HFFc6 (cell line): Measurements from ENCODE around the gene MT1X. TPM values are rescaled to one million over a fixed set of nuclear protein-coding genes. Genes with fewer than 3 reads are reported as not detected.

Experiments used
- DNase-seq: peaks from one replicate; pipeline ENCODE4 v3.0.0-alpha.2; 2018
- H3K27ac Mint-ChIP-seq: 2 replicates; pipeline ENCODE4 v1.8.0; 2020; ENCODE audit warnings: mild to moderate bottlenecking, mixed read lengths
- H3K27me3 Mint-ChIP-seq: 2 replicates; pipeline ENCODE4 v1.8.0; 2021; ENCODE audit warnings: mild to moderate bottlenecking, moderate library complexity, mixed read lengths; ENCODE audit not compliant: insufficient read depth
- H3K36me3 Mint-ChIP-seq: 2 replicates; pipeline ENCODE4 v1.8.0; 2021; ENCODE audit warnings: low read depth, mixed read lengths
- H3K4me1 Mint-ChIP-seq: 2 replicates; pipeline ENCODE4 v1.8.0; 2020; ENCODE audit warnings: low read depth, mixed read lengths
- H3K4me3 Mint-ChIP-seq: 2 replicates; pipeline ENCODE4 v1.8.0; 2020; ENCODE audit warnings: mild to moderate bottlenecking, moderate library complexity, mixed read lengths
- H3K9me3 Mint-ChIP-seq: 2 replicates; pipeline ENCODE4 v1.8.0; 2020; ENCODE audit warnings: mild to moderate bottlenecking, mixed read lengths
- total RNA-seq, 6 experiments: library from RNA; stranded (reverse); fragmentation: NEBNext Ultra II Directional; extraction: Animal tissue kit (Norgen Biotek cat#: 25700); gene quantifications; 2 replicates in 1 of 6; 3 replicates in 5 of 6; pipeline ENCODE4 v1.2.3, GENCODE V29; 2021
- TF ChIP-seq, protein P1 (sequence below): fragments of 200-600 bp; sonication (generic); IDR thresholded peaks from 2 replicates; pipeline ENCODE4 v1.5.0; 2021; ENCODE audit warnings: antibody characterized with exemption, mild to moderate bottlenecking

MT1X gene
- total RNA-seq, 6 experiments from 2014 or later = 28.0 to 38.7 (median 33.3) TPM

DNA sequence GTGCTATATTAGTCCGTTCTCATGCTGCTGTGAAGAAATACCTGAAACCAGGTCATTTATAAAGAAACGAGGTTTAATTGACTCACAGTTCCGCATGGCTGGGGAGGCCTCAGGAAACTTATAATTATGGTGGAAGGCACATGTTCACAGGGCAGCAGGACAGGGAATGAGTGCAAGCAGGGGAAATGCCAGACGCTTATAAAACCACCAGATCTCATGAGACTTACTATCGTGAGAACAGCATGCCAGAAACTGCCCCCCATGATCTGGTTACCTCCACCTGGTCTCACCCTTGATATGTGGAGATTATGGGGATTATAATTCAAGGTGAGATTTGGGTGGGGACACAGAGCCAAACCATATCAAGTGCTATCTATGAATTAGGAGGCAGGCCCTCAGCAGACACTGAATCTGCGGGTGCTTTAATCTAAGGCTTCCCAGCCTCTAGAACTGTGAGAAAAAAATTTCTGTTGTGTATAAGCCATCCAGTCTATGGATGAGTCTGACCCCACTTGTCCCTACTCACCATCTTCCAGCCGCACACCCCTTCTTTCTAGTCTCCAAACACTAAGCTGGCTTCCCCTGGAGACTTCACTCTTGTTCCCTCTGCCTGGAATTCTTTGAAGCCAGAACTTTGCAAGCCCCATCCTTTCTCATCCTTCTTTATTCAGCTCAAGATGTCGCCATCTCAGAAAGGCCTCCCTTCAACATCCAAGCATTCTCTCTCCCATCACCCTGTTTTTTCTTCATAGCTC lies 46.9 kb downstream of the MT1X start:
- Mint-ChIP-seq H3K27me3 (peaks cover 3% of the 10 kb centered on the region; the same call in 1 of the 2 replicates), H3K27ac (peak overlapping the region; percentile 89), H3K9me3 (no peaks in the 10 kb centered on the region), H3K36me3 (no peaks in the 10 kb centered on the region), H3K4me3 (no peak overlapping the region; the same call in 1 of the 2 replicates), H3K4me1 (peaks cover 14% of the 10 kb centered on the region)
- DNase-seq = no peak
- TF ChIP-seq, protein P1, sequence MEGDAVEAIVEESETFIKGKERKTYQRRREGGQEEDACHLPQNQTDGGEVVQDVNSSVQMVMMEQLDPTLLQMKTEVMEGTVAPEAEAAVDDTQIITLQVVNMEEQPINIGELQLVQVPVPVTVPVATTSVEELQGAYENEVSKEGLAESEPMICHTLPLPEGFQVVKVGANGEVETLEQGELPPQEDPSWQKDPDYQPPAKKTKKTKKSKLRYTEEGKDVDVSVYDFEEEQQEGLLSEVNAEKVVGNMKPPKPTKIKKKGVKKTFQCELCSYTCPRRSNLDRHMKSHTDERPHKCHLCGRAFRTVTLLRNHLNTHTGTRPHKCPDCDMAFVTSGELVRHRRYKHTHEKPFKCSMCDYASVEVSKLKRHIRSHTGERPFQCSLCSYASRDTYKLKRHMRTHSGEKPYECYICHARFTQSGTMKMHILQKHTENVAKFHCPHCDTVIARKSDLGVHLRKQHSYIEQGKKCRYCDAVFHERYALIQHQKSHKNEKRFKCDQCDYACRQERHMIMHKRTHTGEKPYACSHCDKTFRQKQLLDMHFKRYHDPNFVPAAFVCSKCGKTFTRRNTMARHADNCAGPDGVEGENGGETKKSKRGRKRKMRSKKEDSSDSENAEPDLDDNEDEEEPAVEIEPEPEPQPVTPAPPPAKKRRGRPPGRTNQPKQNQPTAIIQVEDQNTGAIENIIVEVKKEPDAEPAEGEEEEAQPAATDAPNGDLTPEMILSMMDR = no peak

DNA sequence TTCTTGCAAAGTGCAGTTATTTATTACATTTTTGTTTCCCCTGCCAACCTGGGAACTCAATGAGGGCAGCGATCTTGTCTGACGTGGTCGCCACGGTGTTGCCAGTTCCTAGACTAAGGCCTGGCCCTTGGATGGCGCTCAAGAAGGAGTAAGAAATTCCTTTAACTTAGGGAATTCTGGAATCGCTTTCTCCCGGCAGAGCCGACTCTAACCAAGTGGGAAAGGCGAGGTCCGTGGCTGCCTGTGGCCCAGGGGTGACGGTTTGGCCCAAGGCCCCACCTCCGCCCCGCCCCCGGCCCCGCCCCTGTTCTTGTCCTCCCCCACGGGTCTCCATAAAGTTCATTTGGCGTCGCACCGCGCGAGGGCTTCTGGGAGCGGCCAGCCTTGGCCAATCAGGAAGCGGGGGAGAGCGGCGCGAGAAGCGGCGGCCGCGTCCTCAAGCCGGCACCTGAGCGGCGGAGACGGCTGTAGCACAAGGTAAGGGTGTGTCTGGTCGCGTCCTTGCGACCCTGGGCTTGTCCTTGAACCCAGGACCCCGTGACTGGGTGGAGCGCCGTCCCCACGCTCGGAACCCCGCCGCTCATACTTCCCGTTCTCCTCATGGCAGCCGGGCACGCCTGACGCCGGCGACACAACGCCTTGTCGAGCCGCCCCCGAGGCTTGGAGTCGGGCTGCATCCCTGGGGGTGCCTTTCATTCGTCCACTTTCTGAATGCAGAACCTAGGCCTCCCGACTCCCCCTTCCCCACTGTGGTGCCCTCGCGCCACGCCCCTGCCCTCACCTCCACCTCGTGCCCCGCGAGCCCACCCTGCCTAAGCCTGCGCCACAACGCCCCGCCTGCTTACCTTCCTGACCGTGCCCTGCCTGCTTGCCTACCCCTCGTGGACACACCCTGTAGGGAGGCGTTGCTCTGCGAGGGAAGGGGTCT lies 47.7 kb downstream of the MT1X start, which contains the start of gene NUP93:
NUP93 (plus strand) TSS at position 395 of the 928 bp plus-strand sequence. CDS start 18,119 bp downstream, outside the sequence.
- Mint-ChIP-seq H3K36me3 (no peaks in the 10 kb centered on the region), H3K27ac (peak within 1 kb of the TSS; percentile 89), H3K9me3 (no peaks in the 10 kb centered on the region), H3K4me3 (no peak within 1 kb of the TSS; the same call in 1 of the 2 replicates), H3K4me1 (peaks cover 14% of the 10 kb centered on the region), H3K27me3 (no peaks in the 10 kb centered on the region)
- peak; percentile 85 for DNase-seq
- TF ChIP-seq, protein P1 = no peak

DNA sequence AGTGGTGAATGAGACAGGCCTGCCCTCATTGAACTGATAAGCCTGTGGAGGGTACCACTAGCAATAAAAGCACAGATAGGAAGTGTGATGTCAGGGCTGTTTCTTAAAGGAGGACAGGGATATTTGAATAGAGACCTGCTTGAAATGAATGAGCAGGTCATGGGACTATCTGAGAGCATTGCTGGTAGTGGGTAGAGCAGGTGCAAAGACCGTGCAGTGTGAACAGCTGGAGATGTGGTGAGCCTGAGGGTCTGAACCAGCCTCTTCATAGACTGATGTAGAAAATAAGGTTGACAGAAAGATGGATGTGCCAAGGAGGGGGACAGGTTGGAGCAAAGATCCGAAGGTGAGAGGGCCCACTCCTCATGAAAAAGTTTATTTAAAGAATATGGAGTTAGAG lies 50.1 kb downstream of the MT1X start:
- Mint-ChIP-seq H3K9me3 (no peaks in the 10 kb centered on the region), H3K27me3 (no peaks in the 10 kb centered on the region), H3K36me3 (no peaks in the 10 kb centered on the region), H3K4me3 (no peak overlapping the region), H3K27ac (no peak overlapping the region), H3K4me1 (peaks cover 26% of the 10 kb centered on the region)
- TF ChIP-seq, protein P1 = no peak
- DNase-seq = no peak

DNA sequence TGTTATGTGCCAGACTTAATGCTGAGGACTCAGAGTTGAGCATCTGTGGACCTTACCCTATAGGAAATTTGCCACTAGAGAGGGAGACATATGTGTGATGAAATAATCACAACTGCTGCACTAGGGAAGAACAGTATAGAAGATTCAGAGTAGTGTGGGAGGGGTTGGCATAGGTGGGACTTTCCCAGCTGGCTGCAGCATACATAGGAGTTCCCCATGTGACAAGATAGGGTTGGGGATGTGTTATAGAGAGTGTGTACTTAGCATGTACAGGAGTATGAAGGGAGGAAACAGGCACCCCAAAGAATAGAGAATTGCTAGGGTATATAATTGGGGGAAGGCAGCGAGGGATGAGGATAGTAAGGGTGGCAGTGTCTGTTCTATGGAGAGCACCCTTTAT lies 50.6 kb downstream of the MT1X start:
- H3K27me3 Mint-ChIP-seq = no peaks in the 10 kb centered on the region
- H3K27ac Mint-ChIP-seq = no peak overlapping the region
- no peak overlapping the region for H3K4me3 Mint-ChIP-seq
- peaks cover 30% of the 10 kb centered on the region for H3K4me1 Mint-ChIP-seq
- H3K36me3 Mint-ChIP-seq = no peaks in the 10 kb centered on the region
- no peak for DNase-seq
- H3K9me3 Mint-ChIP-seq = no peaks in the 10 kb centered on the region
- TF ChIP-seq, protein P1 = no peak

Other genes with a start within 250 kb of the MT1X start
- gene NUDT21, start 231.1 kb upstream of the MT1X start, total RNA-seq = 100 to 1,000 TPM; 114 to 150 (median 138) TPM
- gene OGFOD1, start 230.9 kb upstream of the MT1X start, total RNA-seq = 10 to 100 TPM; 62.8 to 77.0 (median 74.3) TPM
- 10 to 100 TPM; 26.2 to 33.3 (median 29.5) TPM for gene BBS2, start 162.4 kb upstream of the MT1X start, total RNA-seq
- gene MT4, start 117.4 kb upstream of the MT1X start, total RNA-seq = not detected
- gene MT3, start 92.9 kb upstream of the MT1X start, total RNA-seq = not detected
- 1,000 to 10,000 TPM in 3 of 6 experiments, 100 to 1,000 TPM in 3; 623 to 1,524 (median 1,044) TPM for gene MT2A, start 73.9 kb upstream of the MT1X start, total RNA-seq
- 100 to 1,000 TPM; 192 to 469 (median 458) TPM for gene MT1E, start 56.7 kb upstream of the MT1X start, total RNA-seq
- gene MT1M, start 49.8 kb upstream of the MT1X start, total RNA-seq = under 1 TPM in 5 of 6 experiments, not detected in 1; 0.21 to 0.41 (median 0.28) TPM
- gene MT1A, start 43.8 kb upstream of the MT1X start, total RNA-seq = 1 to 10 TPM in 1 of 6 experiments, under 1 TPM in 1, not detected in 4; 0.50 to 1.5 TPM
- not detected for gene MT1B, start 30.6 kb upstream of the MT1X start, total RNA-seq
- not detected for gene MT1F, start 24.5 kb upstream of the MT1X start, total RNA-seq
- gene MT1G, start 14.4 kb upstream of the MT1X start, total RNA-seq = under 1 TPM in 1 of 6 experiments, not detected in 5; 0.73 TPM
- not detected for gene MT1H, start 12.7 kb upstream of the MT1X start, total RNA-seq
- 10 to 100 TPM; 58.6 to 84.0 (median 78.8) TPM for gene NUP93, start 47.7 kb downstream of the MT1X start, total RNA-seq
- not detected for gene SLC12A3, start 182.7 kb downstream of the MT1X start, total RNA-seq
- gene HERPUD1, start 249.7 kb downstream of the MT1X start, total RNA-seq = 100 to 1,000 TPM in 3 of 6 experiments, 10 to 100 TPM in 3; 87.9 to 109 (median 96.9) TPM